ENCODE measurements around the gene GRID2.
"Not testable (repeated sequence)": the region's sequence is repeated elsewhere in the genome, so short reads cannot be mapped to it uniquely, and the experiment has no call there.

GRID2 gene

GRCh38 chr4:92433272-92433758, 129.5 kb downstream of the GRID2 start:
- FAIRE-seq (no peak), DNase-seq (ENCODE audit: insufficient read length, low spot score) (no peak)
- no peak for TF ChIP-seq POLR2A (IDR thresholded peaks at IDR 0.05; ENCODE audit: low read depth, low read length)

GRCh38 chr4:92438722-92439121, 135.0 kb downstream of the GRID2 start:
- not testable (repeated sequence) for FAIRE-seq

GRCh38 chr4:92442131-92442530, 138.4 kb downstream of the GRID2 start:
- FAIRE-seq; DNase-seq (ENCODE audit: insufficient read length, low spot score): not testable (repeated sequence)

More at GRCh38 chr4:92438722-92439121, 135.0 kb downstream of the GRID2 start:
- not testable (repeated sequence) for DNase-seq (ENCODE audit: insufficient read length, low spot score)

GRCh38 chr4:92444143-92444843, 140.5 kb downstream of the GRID2 start:
- not testable (repeated sequence) for FAIRE-seq; DNase-seq (ENCODE audit: insufficient read length, low spot score)

GRCh38 chr4:92445127-92445526, 141.4 kb downstream of the GRID2 start:
- no peak for DNase-seq (ENCODE audit: insufficient read length, low spot score)
- FAIRE-seq, result no peak
- no peak for TF ChIP-seq POLR2A (IDR thresholded peaks at IDR 0.05; ENCODE audit: low read depth, low read length)

- DNase-seq (ENCODE audit: insufficient read length, low spot score) (no peak), FAIRE-seq (no peak)
- no peak for TF ChIP-seq POLR2A (IDR thresholded peaks at IDR 0.05; ENCODE audit: low read depth, low read length)
These were observed 143.6 kb downstream of the GRID2 start for GRCh38 chr4:92447255-92447905.

- not testable (repeated sequence) for FAIRE-seq; DNase-seq (ENCODE audit: insufficient read length, low spot score)
These were observed 144.4 kb downstream of the GRID2 start for GRCh38 chr4:92448176-92448575.

GRCh38 chr4:92450694-92451093, 146.9 kb downstream of the GRID2 start:
- FAIRE-seq (no peak), DNase-seq (ENCODE audit: insufficient read length, low spot score) (no peak)
- no peak for TF ChIP-seq POLR2A (IDR thresholded peaks at IDR 0.05; ENCODE audit: low read depth, low read length)

- FAIRE-seq, result no peak
These were observed 148.0 kb downstream of the GRID2 start for GRCh38 chr4:92451782-92452181.

GRCh38 chr4:92452383-92452782, 148.6 kb downstream of the GRID2 start:
- DNase-seq (ENCODE audit: insufficient read length, low spot score), result not testable (repeated sequence)

More at GRCh38 chr4:92451782-92452181, 148.0 kb downstream of the GRID2 start:
- no peak for DNase-seq (ENCODE audit: insufficient read length, low spot score)
- no peak for TF ChIP-seq POLR2A (IDR thresholded peaks at IDR 0.05; ENCODE audit: low read depth, low read length)

GRCh38 chr4:92455329-92455839, 151.6 kb downstream of the GRID2 start:
- no peak for DNase-seq (ENCODE audit: insufficient read length, low spot score)
- no peak for FAIRE-seq
- no peak for TF ChIP-seq POLR2A (IDR thresholded peaks at IDR 0.05; ENCODE audit: low read depth, low read length)

More at GRCh38 chr4:92452383-92452782, 148.6 kb downstream of the GRID2 start:
- FAIRE-seq, result not testable (repeated sequence)

- no peak for TF ChIP-seq POLR2A (IDR thresholded peaks at IDR 0.05; ENCODE audit: low read depth, low read length)
- no peak for DNase-seq (ENCODE audit: insufficient read length, low spot score)
- FAIRE-seq, result no peak
These were observed 152.2 kb downstream of the GRID2 start for GRCh38 chr4:92455951-92456350.

- FAIRE-seq, result no peak
These were observed 158.0 kb downstream of the GRID2 start for GRCh38 chr4:92461732-92462131.

GRCh38 chr4:92477298-92477697, 173.5 kb downstream of the GRID2 start:
- no peak for DNase-seq (ENCODE audit: insufficient read length, low spot score)
- no peak for TF ChIP-seq POLR2A (IDR thresholded peaks at IDR 0.05; ENCODE audit: low read depth, low read length)
- FAIRE-seq, result no peak

More at GRCh38 chr4:92461732-92462131, 158.0 kb downstream of the GRID2 start:
- DNase-seq (ENCODE audit: insufficient read length, low spot score), result no peak
- no peak for TF ChIP-seq POLR2A (IDR thresholded peaks at IDR 0.05; ENCODE audit: low read depth, low read length)

GRCh38 chr4:92483341-92483740, 179.6 kb downstream of the GRID2 start:
- TF ChIP-seq POLR2A (IDR thresholded peaks at IDR 0.05; ENCODE audit: low read depth, low read length), result no peak
- DNase-seq (ENCODE audit: insufficient read length, low spot score) (no peak), FAIRE-seq (no peak)
